CD1c-positive myeloid dendritic cell (primary cell): ENCODE results near the gene PAK5.

ENCODE experiments used
- DNase-seq: peaks from one replicate; pipeline ENCODE4 v3.0.0-alpha.2; 2016; ENCODE audit errors: extremely low spot score

The PAK5 gene

GRCh38 chr20:9493803-9494202 lies 345.1 kb downstream of the PAK5 start:
- DNase-seq = no peak

GRCh38 chr20:9492067-9492466 lies 346.8 kb downstream of the PAK5 start:
- DNase-seq = no peak

GRCh38 chr20:9491324-9491723 lies 347.6 kb downstream of the PAK5 start:
- DNase-seq = peak; percentile 79

GRCh38 chr20:9490631-9491030 lies 348.2 kb downstream of the PAK5 start:
- peak; percentile 59 for DNase-seq

GRCh38 chr20:9490161-9490560 lies 348.7 kb downstream of the PAK5 start:
- DNase-seq = no peak

GRCh38 chr20:9488063-9488462 lies 350.8 kb downstream of the PAK5 start:
- DNase-seq = no peak
